H1 (cell line): ENCODE results near the gene FLT1. TPM values are rescaled to one million over a fixed set of nuclear protein-coding genes. Genes with fewer than 3 reads are reported as not detected.

Experiments
- CTCF ChIA-PET: fragments of 300-600 bp; sonication (Branson Sonifier 250); formaldehyde crosslinking; loops from one replicate; lab custom pipeline; 2021; ENCODE audit not compliant: partially characterized antibody; lab: Charles Lee
- POLR2A ChIA-PET: fragments of 300-600 bp; sonication (Branson Sonifier 250); formaldehyde crosslinking; loops from one replicate; lab custom pipeline; 2021; ENCODE audit warnings: inconsistent platforms; ENCODE audit not compliant: partially characterized antibody; lab: Charles Lee
- DNase-seq, 2 experiments: peaks; one replicate each; pipeline versions ENCODE4 v3.0.0 to v3.0.0-alpha.2; 2010 to 2022; ENCODE audit warnings: low spot score in 2 of 2, low read depth in 1 of 2, mixed read lengths in 1 of 2
- FAIRE-seq: peaks from 2 replicates; lab custom pipeline; 2011; peaks lifted over from hg19 to GRCh38; lab: Jason Lieb, UNC
- H2AFZ ChIP-seq: 2 replicates; pipeline ENCODE4 v1.8.1; 2012; ENCODE audit warnings: low read length, inconsistent platforms
- H2AK5ac ChIP-seq: 2 replicates; pipeline ENCODE4 v1.6.1; 2013; ENCODE audit warnings: low read depth, low read length
- H2BK120ac ChIP-seq: replicated peaks from 2 replicates; pipeline ENCODE3; 2013; ENCODE audit warnings: low read depth, low read length, inconsistent platforms
- H2BK12ac ChIP-seq: 2 replicates; pipeline ENCODE4 v1.6.1; 2013; ENCODE audit warnings: low read depth, low read length
- H2BK15ac ChIP-seq: 2 replicates; pipeline ENCODE4 v1.6.1; 2013; ENCODE audit warnings: low read length
- H2BK20ac ChIP-seq: 2 replicates; pipeline ENCODE4 v1.6.1; 2013; ENCODE audit warnings: low read length
- H2BK5ac ChIP-seq: 2 replicates; pipeline ENCODE4 v1.6.1; 2013; ENCODE audit warnings: low read depth, low read length
- H3K14ac ChIP-seq: 2 replicates; pipeline ENCODE4 v1.6.1; 2013; ENCODE audit warnings: inconsistent platforms; ENCODE audit not compliant: insufficient read length
- H3K18ac ChIP-seq: 2 replicates; pipeline ENCODE4 v1.6.1; 2013; ENCODE audit warnings: low read length; ENCODE audit errors: extremely low read depth
- H3K23ac ChIP-seq: 2 replicates; pipeline ENCODE4 v1.6.1; 2013; ENCODE audit warnings: inconsistent platforms; ENCODE audit not compliant: insufficient read length
- H3K23me2 ChIP-seq: 2 replicates; pipeline ENCODE4 v1.6.1; 2013; ENCODE audit warnings: low read depth, low read length
- H3K27ac ChIP-seq: 2 replicates; pipeline ENCODE4 v1.6.1; 2011; ENCODE audit warnings: low read depth, low read length, inconsistent platforms
- H3K27me3 ChIP-seq, 4 experiments: replicated peaks in 1 of 4; 1 replicate in 1 of 4; 2 replicates in 3 of 4; pipeline versions ENCODE4 v1.6.1 to v1.8.1; 2011 to 2013; ENCODE audit warnings: low read length in 3 of 4, mild to moderate bottlenecking in 3 of 4, inconsistent platforms in 2 of 4, mixed read lengths in 2 of 4, moderate library complexity in 1 of 4; ENCODE audit not compliant: control insufficient read depth in 3 of 4, insufficient read depth in 3 of 4; ENCODE audit errors: extremely low read depth in 1 of 4
- H3K36me3 ChIP-seq, 4 experiments: 2 replicates each; pipeline versions ENCODE4 v1.6.1 to v1.8.1; 2011 to 2013; ENCODE audit warnings: mild to moderate bottlenecking in 4 of 4, low read length in 3 of 4, moderate library complexity in 2 of 4, control low read depth in 1 of 4, inconsistent platforms in 1 of 4; ENCODE audit not compliant: insufficient read depth in 4 of 4, control insufficient read depth in 2 of 4
- H3K4ac ChIP-seq: replicated peaks from 2 replicates; pipeline ENCODE3; 2013; ENCODE audit warnings: low read length, low read depth, mixed read lengths, inconsistent platforms; ENCODE audit not compliant: insufficient read length
- H3K4me1 ChIP-seq, 4 experiments: replicated peaks in 1 of 4; 1 replicate in 1 of 4; 2 replicates in 3 of 4; pipeline versions ENCODE4 v1.6.1 to v1.8.1; 2011 to 2013; ENCODE audit warnings: low read length in 3 of 4, inconsistent platforms in 2 of 4, mixed read lengths in 1 of 4; ENCODE audit not compliant: insufficient read depth in 4 of 4, control insufficient read depth in 3 of 4
- H3K4me2 ChIP-seq, 2 experiments: 2 replicates each; pipeline versions ENCODE4 v1.6.1 to v1.8.1; 2011 to 2013; ENCODE audit warnings: low read depth in 2 of 2, low read length in 2 of 2, control low read depth in 1 of 2, inconsistent platforms in 1 of 2, mild to moderate bottlenecking in 1 of 2; ENCODE audit not compliant: insufficient read depth in 1 of 2
- H3K4me3 ChIP-seq, 4 experiments: fragments of 200-600, 300-600 bp in 1 of 4; sonication (generic), shearing (Covaris generic), sonication (Bioruptor Twin) in 1 of 4; 2 replicates each; pipeline versions ENCODE4 v1.5.1 to v1.8.1; 2011 to 2016; ENCODE audit warnings: low read length in 4 of 4, low read depth in 3 of 4, control low read depth in 2 of 4, inconsistent platforms in 2 of 4, mild to moderate bottlenecking in 2 of 4, mixed read lengths in 1 of 4, moderate library complexity in 1 of 4; ENCODE audit not compliant: insufficient read depth in 2 of 4; ENCODE audit errors: extremely low read depth in 1 of 4
- H3K56ac ChIP-seq: replicated peaks from 2 replicates; pipeline ENCODE3; 2013; ENCODE audit warnings: low read depth, mild to moderate bottlenecking, mixed read lengths, low read length, inconsistent platforms; ENCODE audit not compliant: insufficient read length
- H3K79me1 ChIP-seq: 2 replicates; pipeline ENCODE4 v1.6.1; 2013; ENCODE audit warnings: low read depth, low read length, control low read depth
- H3K79me2 ChIP-seq, 2 experiments: 2 replicates each; pipeline versions ENCODE4 v1.6.1 to v1.8.1; 2012 to 2013; ENCODE audit warnings: low read length in 2 of 2, mild to moderate bottlenecking in 2 of 2, inconsistent platforms in 1 of 2; ENCODE audit not compliant: insufficient read depth in 2 of 2, control insufficient read depth in 1 of 2
- H3K9ac ChIP-seq, 4 experiments: replicated peaks in 1 of 4; 1 replicate in 1 of 4; 2 replicates in 3 of 4; pipeline versions ENCODE4 v1.6.1 to v1.8.1; 2011 to 2013; ENCODE audit warnings: low read depth in 3 of 4, low read length in 3 of 4, control low read depth in 2 of 4, mild to moderate bottlenecking in 2 of 4, moderate library complexity in 2 of 4, inconsistent platforms in 1 of 4; ENCODE audit errors: extremely low read depth in 1 of 4
- H3K9me3 ChIP-seq, 2 experiments: 2 replicates each; pipeline versions ENCODE4 v1.6.1 to v1.8.1; 2012 to 2013; ENCODE audit warnings: mild to moderate bottlenecking in 2 of 2, moderate library complexity in 2 of 2, control low read depth in 1 of 2, inconsistent platforms in 1 of 2, low read depth in 1 of 2, low read length in 1 of 2, mixed read lengths in 1 of 2; ENCODE audit not compliant: insufficient read depth in 2 of 2
- H4K20me1 ChIP-seq, 2 experiments: replicated peaks in 1 of 2; 2 replicates each; pipeline versions ENCODE3 to v1.8.1; 2011 to 2013; ENCODE audit warnings: inconsistent platforms in 2 of 2, low read length in 2 of 2, mild to moderate bottlenecking in 1 of 2; ENCODE audit not compliant: insufficient read depth in 2 of 2, control insufficient read depth in 1 of 2
- H4K5ac ChIP-seq: 2 replicates; pipeline ENCODE4 v1.6.1; 2013; ENCODE audit warnings: low read length, low read depth, mixed read lengths, inconsistent platforms; ENCODE audit not compliant: insufficient read length
- H4K8ac ChIP-seq: 2 replicates; pipeline ENCODE4 v1.8.0; 2013; ENCODE audit warnings: mild to moderate bottlenecking, moderate library complexity, low read length, inconsistent platforms; ENCODE audit not compliant: insufficient read depth; ENCODE audit errors: extremely low read depth
- H4K91ac ChIP-seq: replicated peaks from 2 replicates; pipeline ENCODE3; 2013; ENCODE audit warnings: low read length, mixed read lengths, inconsistent platforms; ENCODE audit not compliant: insufficient read length
- CEBPB ChIP-seq: IDR thresholded peaks from 2 replicates; pipeline ENCODE4 v1.6.1; 2012; ENCODE audit warnings: low read depth, low read length
- CHD1 ChIP-seq: IDR thresholded peaks from 2 replicates; pipeline ENCODE4 v1.6.1; 2012; ENCODE audit warnings: low read depth, low read length, improper control_type of control experiment
- CREB1 ChIP-seq: IDR thresholded peaks from 2 replicates; pipeline ENCODE4 v1.6.1; 2012; ENCODE audit warnings: inconsistent platforms
- EP300 ChIP-seq, 2 experiments: IDR thresholded peaks; 1 replicate in 1 of 2; 2 replicates in 1 of 2; pipeline ENCODE4 v1.6.1; 2011 to 2012; ENCODE audit warnings: low read depth in 2 of 2, low read length in 2 of 2, mild to moderate bottlenecking in 2 of 2, borderline replicate concordance in 1 of 2, inconsistent platforms in 1 of 2, moderate library complexity in 1 of 2
- EZH2 ChIP-seq: fragments of 200-600 bp; sonication (generic); IDR thresholded peaks from 2 replicates; pipeline ENCODE4 v1.7.1; 2012; ENCODE audit warnings: low read depth, mild to moderate bottlenecking, moderate library complexity, low read length, inconsistent platforms; ENCODE audit not compliant: severe bottlenecking
- HDAC2 ChIP-seq, 2 experiments: fragments of 300-600 bp in 1 of 2; sonication (generic) in 1 of 2; IDR thresholded peaks; 2 replicates each; pipeline ENCODE4 v1.6.1; 2011 to 2012; ENCODE audit warnings: low read depth in 2 of 2, low read length in 2 of 2, mild to moderate bottlenecking in 2 of 2, moderate library complexity in 2 of 2, borderline replicate concordance in 1 of 2, inconsistent platforms in 1 of 2
- KDM4A ChIP-seq: IDR thresholded peaks from one replicate; pipeline ENCODE4 v1.7.1; 2012; ENCODE audit warnings: low read depth, mild to moderate bottlenecking, moderate library complexity, low read length, inconsistent platforms; ENCODE audit not compliant: severe bottlenecking
- NANOG ChIP-seq: IDR thresholded peaks from 2 replicates; pipeline ENCODE4 v1.6.1; 2011; ENCODE audit warnings: low read length, low read depth, mild to moderate bottlenecking, inconsistent platforms; ENCODE audit not compliant: insufficient read depth, poor library complexity, severe bottlenecking
- TAF1 ChIP-seq: IDR thresholded peaks from 2 replicates; pipeline ENCODE4 v1.6.1; 2011; ENCODE audit warnings: mild to moderate bottlenecking, low read depth, low read length
- TBP ChIP-seq: IDR thresholded peaks from 2 replicates; pipeline ENCODE4 v1.6.1; 2011; ENCODE audit warnings: low read depth, low read length, improper control_type of control experiment
- YY1 ChIP-seq: IDR thresholded peaks from 2 replicates; pipeline ENCODE4 v1.6.1; 2011; ENCODE audit warnings: low read depth, mild to moderate bottlenecking, low read length
- WGBS, 2 experiments: shearing (Covaris generic) in 1 of 2; methylation state at CpG; one replicate each; pipeline versions ENCODE4 v1.1.6 to v1.1.7; 2013 to 2015; ENCODE audit warnings: low lambda C conversion rate in 2 of 2, mixed read lengths in 2 of 2, inconsistent platforms in 1 of 2, low coverage in 1 of 2, missing lambda C conversion rate in 1 of 2; ENCODE audit not compliant: insufficient replicate concordance in 2 of 2, insufficient coverage in 1 of 2, insufficient read length in 1 of 2; ENCODE audit errors: extremely low coverage in 1 of 2, missing lambda C conversion rate in 1 of 2; 5-methylcytosine and 5-hydroxymethylcytosine counted together
- polyA plus RNA-seq, 7 experiments: library from polyadenylated mRNA; depleted of rRNA in 3 of 7; stranded (reverse) in 5 of 7; unstranded in 2 of 7; fragments of >200 nt in 5 of 7; fragments of 200-250 nt in 2 of 7; gene quantifications; 1 replicate in 5 of 7; 2 replicates in 1 of 7; 4 replicates in 1 of 7; pipeline versions ENCODE4 v1.2.1 to v1.2.3, GENCODE V29; 2011 to 2013; ENCODE audit warnings: missing spikeins in 2 of 7, mixed read lengths in 2 of 7
- total RNA-seq: library from RNA; stranded (reverse); fragmentation: NEBNext Ultra II Directional; extraction: Animal tissue kit (Norgen Biotek cat#: 25700); gene quantifications from 2 replicates; pipeline ENCODE4 v1.2.1, GENCODE V29; 2021

FLT1 gene
- total and polyA plus RNA-seq, 2 of the 8 experiments (the other 6 are each of a cell fraction or from before 2014, with no cell fraction given) = 19.7 to 90.2 TPM

- Histone ChIP-seq H3K23ac (no peak overlapping the region), H2BK120ac (peak overlapping the region; percentile 93), H3K79me1 (no peaks in the 10 kb centered on the region), H3K27me3 (no peaks in the 10 kb centered on the region), H2BK20ac (no peak overlapping the region), H3K27ac (peak overlapping the region; percentile 82), H3K4me3 (peak overlapping the region in 1 of 4 experiments; percentile 35; a peak in 3 of 8 replicates), H4K91ac (peak overlapping the region; percentile 37), H3K4me2 (peak overlapping the region; percentile 16 to 53), H3K23me2 (no peaks in the 10 kb centered on the region), H3K79me2 (peaks cover 0 to 10% of the 10 kb centered on the region in 2 experiments; a peak in 2 of 4 replicates), H2AFZ (no peak overlapping the region), H4K5ac (peak overlapping the region; percentile 63), H2AK5ac (peak overlapping the region; percentile 58; the same call in 1 of the 2 replicates), H4K20me1 (no peaks in the 10 kb centered on the region), H3K9ac (peak overlapping the region in 1 of 4 experiments; percentile 31; a peak in 1 of 7 replicates), H3K4me1 (peaks cover 3 to 22% (median 16%) of the 10 kb centered on the region in 4 experiments; a peak in 5 of 7 replicates), H3K4ac (peak overlapping the region; percentile 80), H2BK12ac (peak overlapping the region; percentile 75; the same call in 1 of the 2 replicates), H3K18ac (no peak overlapping the region; the same call in 1 of the 2 replicates), H4K8ac (no peak overlapping the region), H2BK15ac (no peak overlapping the region), H3K56ac (peak overlapping the region; percentile 51), H2BK5ac (peak overlapping the region; percentile 88; the same call in 1 of the 2 replicates), H3K14ac (no peak overlapping the region), H3K36me3 (peaks cover 16 to 62% (median 40%) of the 10 kb centered on the region in 4 experiments), H3K9me3 (no peaks in the 10 kb centered on the region)
- 1% methylated on average over 10 of the region's 10 CpGs; no CpG with 5 or more reads in 1 of the 2 experiments for WGBS, 2 experiments
- POLR2A ChIA-PET = interaction anchor here (0.5 to 3.1 kb wide), 10 partner anchors 9 to 98 kb away, joined by 3 to 21 read pairs (median 4); no protein-coding TSS in a partner anchor
- CTCF ChIA-PET = interaction anchor here (1.4 kb wide), 1 partner anchor 61 kb away, joined by 3 read pairs; no protein-coding TSS in a partner anchor
- FAIRE-seq (peak; percentile 98), DNase-seq (peak in 1 of 2 experiments; percentile 76)
- 0 out of 3 replicates have a peak, but pooled peaks of 1 of the 2 experiments have one; percentile 85 for TF ChIP-seq EP300 (IDR thresholded peaks at IDR 0.05; ENCODE audit: borderline replicate concordance in 1 of 2, low read depth in 2 of 2, low read length in 2 of 2)
- 0 out of 2 replicates have a peak, but pooled peaks have one; percentile 22 for TF ChIP-seq CREB1
- 0 out of 4 replicates have a peak, but pooled peaks of 1 of the 2 experiments have one; percentile 51 for TF ChIP-seq HDAC2 (IDR thresholded peaks at IDR 0.05; ENCODE audit: borderline replicate concordance in 1 of 2, low read depth in 2 of 2, low read length in 2 of 2)
- no peak for TF ChIP-seq EZH2
- TF ChIP-seq CHD1 = no peak
- no peak for TF ChIP-seq KDM4A
- TF ChIP-seq TAF1 = peak; percentile 67
- TF ChIP-seq TBP = 0 out of 2 replicates have a peak, but pooled peaks have one; percentile 48
- peak; percentile 90 for TF ChIP-seq NANOG
- 0 out of 2 replicates have a peak, but pooled peaks have one; percentile 45 for TF ChIP-seq YY1
- TF ChIP-seq CEBPB = peak; percentile 94
Measured at GRCh38 chr13:28429685-28430290, 65.1 kb downstream of the FLT1 start.
